Measurements from ENCODE around the gene POLR2J3.
"Not testable (repeated sequence)": the region's sequence is repeated elsewhere in the genome, so short reads cannot be mapped to it uniquely, and the experiment has no call there.

POLR2J3 gene

GRCh38 chr7:102520797-102521196 lies 51.6 kb downstream of the POLR2J3 start:
- not testable (repeated sequence) for DNase-seq (ENCODE audit: low spot score)

DNA sequence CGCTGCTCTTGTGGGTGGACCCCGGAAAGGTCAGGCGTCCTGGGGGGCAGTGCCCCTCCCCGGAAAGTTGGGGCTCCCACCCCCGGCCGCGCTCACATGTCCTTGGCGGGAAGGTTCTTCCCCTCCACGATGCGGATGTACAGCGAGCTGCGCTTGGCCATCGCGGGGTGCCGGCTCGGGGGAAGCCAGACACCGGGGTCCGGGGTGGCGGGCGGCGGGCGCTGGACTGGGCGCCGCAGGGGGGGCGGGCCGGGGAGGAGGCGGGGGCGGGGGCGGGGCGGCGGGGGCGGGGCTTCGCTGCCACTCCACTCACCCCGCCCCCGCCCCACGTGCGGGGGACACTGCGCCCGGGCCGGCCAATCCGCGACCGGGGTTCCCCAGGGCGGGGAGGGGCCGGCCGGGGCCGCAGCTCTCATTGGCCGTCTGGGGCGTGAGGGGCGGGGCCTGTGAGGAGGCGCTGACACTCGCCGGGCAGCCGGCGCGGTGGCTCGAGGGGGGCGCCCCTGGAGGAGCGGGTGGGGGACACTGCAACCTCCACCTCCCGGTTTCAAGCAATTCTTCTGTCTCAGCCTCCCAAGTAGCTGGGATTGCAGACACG lies 54.7 kb downstream of the POLR2J3 start, which contains the start of gene RASA4B:
RASA4B (minus strand) TSS at position 228 of the 598 bp plus-strand sequence; CDS start at position 161, 67 bp downstream.
- DNase-seq (ENCODE audit: low spot score): not testable (repeated sequence)
